ENCODE results near the gene AREL1.

AREL1 gene

GRCh38 chr14:74711651-74712050 lies 1.2 kb downstream of the AREL1 start:
- DNase-seq (ENCODE audit: low spot score): no peak
- TF ChIP-seq CTCF (IDR thresholded peaks at IDR 0.05; ENCODE audit: extremely low read depth, missing control alignments): no peak

GRCh38 chr14:74710480-74710879 lies 2.4 kb downstream of the AREL1 start:
- no peak for DNase-seq (ENCODE audit: low spot score)

GRCh38 chr14:74705613-74706500 lies 7.0 kb downstream of the AREL1 start:
- no peak for DNase-seq (ENCODE audit: low spot score)
- no peak for TF ChIP-seq CTCF (IDR thresholded peaks at IDR 0.05; ENCODE audit: extremely low read depth, missing control alignments)

More at GRCh38 chr14:74710480-74710879, 2.4 kb downstream of the AREL1 start:
- no peak for TF ChIP-seq CTCF (IDR thresholded peaks at IDR 0.05; ENCODE audit: extremely low read depth, missing control alignments)

GRCh38 chr14:74704656-74705055 lies 8.2 kb downstream of the AREL1 start:
- no peak for TF ChIP-seq CTCF (IDR thresholded peaks at IDR 0.05; ENCODE audit: extremely low read depth, missing control alignments)
- no peak for DNase-seq (ENCODE audit: low spot score)

GRCh38 chr14:74703043-74703442 lies 9.8 kb downstream of the AREL1 start:
- no peak for DNase-seq (ENCODE audit: low spot score)
- no peak for TF ChIP-seq CTCF (IDR thresholded peaks at IDR 0.05; ENCODE audit: extremely low read depth, missing control alignments)

- TF ChIP-seq CTCF (IDR thresholded peaks at IDR 0.05; ENCODE audit: extremely low read depth, missing control alignments): no peak
- no peak for DNase-seq (ENCODE audit: low spot score)
These were observed 10.6 kb downstream of the AREL1 start for GRCh38 chr14:74702293-74702692.

GRCh38 chr14:74698465-74698864 lies 14.4 kb downstream of the AREL1 start:
- no peak for DNase-seq (ENCODE audit: low spot score)
- no peak for TF ChIP-seq CTCF (IDR thresholded peaks at IDR 0.05; ENCODE audit: extremely low read depth, missing control alignments)
